CD4-positive, alpha-beta T cell treated with Interleukin-15 for 1 hour (primary cell): ENCODE data around the gene C5orf52.
"Not testable (repeated sequence)": the region's sequence is repeated elsewhere in the genome, so short reads cannot be mapped to it uniquely, and the experiment has no call there.

Source experiments
- DNase-seq: peaks from one replicate; pipeline ENCODE4 v3.0.0-alpha.2; 2020

The C5orf52 gene

DNA sequence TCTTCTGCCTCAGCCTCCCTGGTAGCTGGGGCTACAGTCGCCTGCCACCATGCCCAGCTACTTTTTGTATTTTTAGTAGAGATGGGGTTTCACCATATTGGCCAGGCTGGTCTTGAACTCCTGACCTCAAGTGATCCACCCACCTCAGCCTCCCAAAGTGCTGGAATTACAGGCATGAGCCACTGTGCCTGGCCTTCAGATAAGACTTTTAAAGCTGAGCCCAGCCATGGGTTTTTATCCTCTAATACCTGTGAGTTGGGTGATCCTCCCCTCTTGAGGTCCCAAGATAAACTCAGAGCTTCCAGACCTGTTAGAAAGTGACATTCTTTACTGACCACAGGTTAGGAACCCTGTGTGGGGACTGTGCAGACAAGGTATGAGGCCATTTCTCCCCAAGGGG, 56.5 kb downstream of the C5orf52 start:
- DNase-seq: not testable (repeated sequence)
